Measurements from ENCODE around the gene DNAJB1. TPM values are rescaled to one million over a fixed set of nuclear protein-coding genes. Genes with fewer than 3 reads are reported as not detected.

DNAJB1 gene
- total RNA-seq, 8 experiments from 2014 or later: 36.7 to 113 (median 72.8) TPM

GRCh38 chr19:14467816-14468215, 50.4 kb downstream of the DNAJB1 start:
- no peak overlapping the region for H3K4me3 ChIP-seq
- H3K27ac ChIP-seq: no peak overlapping the region
- no peak for ATAC-seq (replicated peaks in 6 of 8)
- in situ Hi-C loops (cut with MboI; ENCODE audit: low pct_unique_long_range_greater_than_20kb in 2 of 9, low sequenced_read_pairs in 9 of 9, unreplicated experiment in 9 of 9): no loop called here
- whole genome bisulfite sequencing, 10 experiments: 50 to 80% (median 60%) methylated on average over 1 to 2 of the region's 9 CpGs; no CpG with 5 or more reads in 7 of the 10 experiments
- peaks cover 0 to 4% of the 10 kb centered on the region in 2 donors for H3K4me1 ChIP-seq (replicated peaks in 1 of 2)

- Histone ChIP-seq H3K4me3 (no peak overlapping the region), H3K27ac (no peak overlapping the region), H3K4me1 (replicated peaks in 1 of 2) (peaks cover 0 to 2% of the 10 kb centered on the region in 2 donors)
- in situ Hi-C loops (cut with MboI; ENCODE audit: low pct_unique_long_range_greater_than_20kb in 2 of 9, low sequenced_read_pairs in 9 of 9, unreplicated experiment in 9 of 9): no loop called here
- ATAC-seq (replicated peaks in 6 of 8): no peak
- no CpG with 5 or more reads among the region's 12 CpGs for WGBS, 10 experiments
Measured at GRCh38 chr19:14467391-14467790, 50.8 kb downstream of the DNAJB1 start.

Other genes starting within 250 kb of the DNAJB1 start
- gene ADGRE5, start 137.0 kb downstream of the DNAJB1 start, total RNA-seq: 10 to 100 TPM in 3 of 8 experiments, 1 to 10 TPM in 2, under 1 TPM in 3; 0.63 to 33.8 (median 1.5) TPM
- 100 to 1,000 TPM in 1 of 8 experiments, 10 to 100 TPM in 7; 25.7 to 134 (median 58.3) TPM for gene DDX39A, start 99.1 kb downstream of the DNAJB1 start, total RNA-seq
- 10 to 100 TPM; 37.6 to 69.3 (median 56.0) TPM for gene PKN1, start 85.1 kb downstream of the DNAJB1 start, total RNA-seq
- under 1 TPM in 2 of 8 experiments, not detected in 6; 0.11 to 0.24 TPM for gene PTGER1, start 43.0 kb downstream of the DNAJB1 start, total RNA-seq
- 10 to 100 TPM; 28.7 to 92.0 (median 49.2) TPM for gene GIPC1, start 22.3 kb downstream of the DNAJB1 start, total RNA-seq
- 100 to 1,000 TPM in 4 of 8 experiments, 10 to 100 TPM in 4; 67.6 to 145 (median 97.3) TPM for gene TECR, start 11.2 kb upstream of the DNAJB1 start, total RNA-seq
- 100 to 1,000 TPM; 232 to 333 (median 277) TPM for gene NDUFB7, start 53.7 kb upstream of the DNAJB1 start, total RNA-seq
- gene CLEC17A, start 64.7 kb upstream of the DNAJB1 start, total RNA-seq: under 1 TPM in 1 of 8 experiments, not detected in 7; 0.05 TPM
- gene ADGRE3, start 156.4 kb upstream of the DNAJB1 start, total RNA-seq: under 1 TPM in 1 of 8 experiments, not detected in 7; 0.13 TPM
- gene ZNF333, start 171.7 kb upstream of the DNAJB1 start, total RNA-seq: 10 to 100 TPM in 6 of 8 experiments, 1 to 10 TPM in 2; 9.5 to 27.8 (median 19.8) TPM

Data from motor neuron (in vitro differentiated cells).